ENCODE data around the gene SNRNP70. TPM values are rescaled to one million over a fixed set of nuclear protein-coding genes. Genes with fewer than 3 reads are reported as not detected.

SNRNP70 gene
- total and polyA plus RNA-seq, 2 experiments from 2014 or later, result 243 to 361 TPM

- no peak for TF ChIP-seq STAT1 (IDR thresholded peaks at IDR 0.05; ENCODE audit: unreplicated experiment)
- TF ChIP-seq, protein P1, sequence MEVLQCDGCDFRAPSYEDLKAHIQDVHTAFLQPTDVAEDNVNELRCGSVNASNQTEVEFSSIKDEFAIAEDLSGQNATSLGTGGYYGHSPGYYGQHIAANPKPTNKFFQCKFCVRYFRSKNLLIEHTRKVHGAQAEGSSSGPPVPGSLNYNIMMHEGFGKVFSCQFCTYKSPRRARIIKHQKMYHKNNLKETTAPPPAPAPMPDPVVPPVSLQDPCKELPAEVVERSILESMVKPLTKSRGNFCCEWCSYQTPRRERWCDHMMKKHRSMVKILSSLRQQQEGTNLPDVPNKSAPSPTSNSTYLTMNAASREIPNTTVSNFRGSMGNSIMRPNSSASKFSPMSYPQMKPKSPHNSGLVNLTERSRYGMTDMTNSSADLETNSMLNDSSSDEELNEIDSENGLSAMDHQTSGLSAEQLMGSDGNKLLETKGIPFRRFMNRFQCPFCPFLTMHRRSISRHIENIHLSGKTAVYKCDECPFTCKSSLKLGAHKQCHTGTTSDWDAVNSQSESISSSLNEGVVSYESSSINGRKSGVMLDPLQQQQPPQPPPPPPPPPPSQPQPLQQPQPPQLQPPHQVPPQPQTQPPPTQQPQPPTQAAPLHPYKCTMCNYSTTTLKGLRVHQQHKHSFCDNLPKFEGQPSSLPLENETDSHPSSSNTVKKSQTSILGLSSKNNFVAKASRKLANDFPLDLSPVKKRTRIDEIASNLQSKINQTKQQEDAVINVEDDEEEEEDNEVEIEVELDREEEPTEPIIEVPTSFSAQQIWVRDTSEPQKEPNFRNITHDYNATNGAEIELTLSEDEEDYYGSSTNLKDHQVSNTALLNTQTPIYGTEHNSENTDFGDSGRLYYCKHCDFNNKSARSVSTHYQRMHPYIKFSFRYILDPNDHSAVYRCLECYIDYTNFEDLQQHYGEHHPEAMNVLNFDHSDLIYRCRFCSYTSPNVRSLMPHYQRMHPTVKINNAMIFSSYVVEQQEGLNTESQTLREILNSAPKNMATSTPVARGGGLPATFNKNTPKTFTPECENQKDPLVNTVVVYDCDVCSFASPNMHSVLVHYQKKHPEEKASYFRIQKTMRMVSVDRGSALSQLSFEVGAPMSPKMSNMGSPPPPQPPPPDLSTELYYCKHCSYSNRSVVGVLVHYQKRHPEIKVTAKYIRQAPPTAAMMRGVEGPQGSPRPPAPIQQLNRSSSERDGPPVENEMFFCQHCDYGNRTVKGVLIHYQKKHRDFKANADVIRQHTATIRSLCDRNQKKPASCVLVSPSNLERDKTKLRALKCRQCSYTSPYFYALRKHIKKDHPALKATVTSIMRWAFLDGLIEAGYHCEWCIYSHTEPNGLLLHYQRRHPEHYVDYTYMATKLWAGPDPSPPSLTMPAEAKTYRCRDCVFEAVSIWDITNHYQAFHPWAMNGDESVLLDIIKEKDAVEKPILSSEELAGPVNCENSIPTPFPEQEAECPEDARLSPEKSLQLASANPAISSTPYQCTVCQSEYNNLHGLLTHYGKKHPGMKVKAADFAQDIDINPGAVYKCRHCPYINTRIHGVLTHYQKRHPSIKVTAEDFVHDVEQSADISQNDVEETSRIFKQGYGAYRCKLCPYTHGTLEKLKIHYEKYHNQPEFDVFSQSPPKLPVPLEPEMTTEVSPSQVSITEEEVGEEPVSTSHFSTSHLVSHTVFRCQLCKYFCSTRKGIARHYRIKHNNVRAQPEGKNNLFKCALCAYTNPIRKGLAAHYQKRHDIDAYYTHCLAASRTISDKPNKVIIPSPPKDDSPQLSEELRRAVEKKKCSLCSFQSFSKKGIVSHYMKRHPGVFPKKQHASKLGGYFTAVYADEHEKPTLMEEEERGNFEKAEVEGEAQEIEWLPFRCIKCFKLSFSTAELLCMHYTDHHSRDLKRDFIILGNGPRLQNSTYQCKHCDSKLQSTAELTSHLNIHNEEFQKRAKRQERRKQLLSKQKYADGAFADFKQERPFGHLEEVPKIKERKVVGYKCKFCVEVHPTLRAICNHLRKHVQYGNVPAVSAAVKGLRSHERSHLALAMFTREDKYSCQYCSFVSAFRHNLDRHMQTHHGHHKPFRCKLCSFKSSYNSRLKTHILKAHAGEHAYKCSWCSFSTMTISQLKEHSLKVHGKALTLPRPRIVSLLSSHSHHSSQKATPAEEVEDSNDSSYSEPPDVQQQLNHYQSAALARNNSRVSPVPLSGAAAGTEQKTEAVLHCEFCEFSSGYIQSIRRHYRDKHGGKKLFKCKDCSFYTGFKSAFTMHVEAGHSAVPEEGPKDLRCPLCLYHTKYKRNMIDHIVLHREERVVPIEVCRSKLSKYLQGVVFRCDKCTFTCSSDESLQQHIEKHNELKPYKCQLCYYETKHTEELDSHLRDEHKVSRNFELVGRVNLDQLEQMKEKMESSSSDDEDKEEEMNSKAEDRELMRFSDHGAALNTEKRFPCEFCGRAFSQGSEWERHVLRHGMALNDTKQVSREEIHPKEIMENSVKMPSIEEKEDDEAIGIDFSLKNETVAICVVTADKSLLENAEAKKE (CRISPR knock-in tag; IDR thresholded peaks at IDR 0.05), result no peak
- TF ChIP-seq, protein P2, sequence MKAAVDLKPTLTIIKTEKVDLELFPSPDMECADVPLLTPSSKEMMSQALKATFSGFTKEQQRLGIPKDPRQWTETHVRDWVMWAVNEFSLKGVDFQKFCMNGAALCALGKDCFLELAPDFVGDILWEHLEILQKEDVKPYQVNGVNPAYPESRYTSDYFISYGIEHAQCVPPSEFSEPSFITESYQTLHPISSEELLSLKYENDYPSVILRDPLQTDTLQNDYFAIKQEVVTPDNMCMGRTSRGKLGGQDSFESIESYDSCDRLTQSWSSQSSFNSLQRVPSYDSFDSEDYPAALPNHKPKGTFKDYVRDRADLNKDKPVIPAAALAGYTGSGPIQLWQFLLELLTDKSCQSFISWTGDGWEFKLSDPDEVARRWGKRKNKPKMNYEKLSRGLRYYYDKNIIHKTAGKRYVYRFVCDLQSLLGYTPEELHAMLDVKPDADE (IDR thresholded peaks at IDR 0.05), result no peak
- TF ChIP-seq ZNF331 (CRISPR knock-in tag; IDR thresholded peaks at IDR 0.05; ENCODE audit: low read depth), result no peak
- no peak for TF ChIP-seq ZNF114 (CRISPR knock-in tag; IDR thresholded peaks at IDR 0.05)
- no peak for TF ChIP-seq NANOG (IDR thresholded peaks at IDR 0.05; ENCODE audit: borderline replicate concordance)
- TF ChIP-seq CREB1 (CRISPR knock-in tag; IDR thresholded peaks at IDR 0.05; ENCODE audit: low read depth), result no peak
- no peak for TF ChIP-seq EZH2 (IDR thresholded peaks at IDR 0.05; ENCODE audit: low read depth, unreplicated experiment)
- TF ChIP-seq EZH2phosphoT487 (IDR thresholded peaks at IDR 0.05; ENCODE audit: unreplicated experiment), result no peak
- no peak for TF ChIP-seq JUNB (IDR thresholded peaks at IDR 0.05; ENCODE audit: unreplicated experiment)
- TF ChIP-seq CTCF (conservative IDR thresholded peaks at IDR 0.05; ENCODE audit: low read depth in 2 of 2), result no peak
- TF ChIP-seq, protein P3, sequence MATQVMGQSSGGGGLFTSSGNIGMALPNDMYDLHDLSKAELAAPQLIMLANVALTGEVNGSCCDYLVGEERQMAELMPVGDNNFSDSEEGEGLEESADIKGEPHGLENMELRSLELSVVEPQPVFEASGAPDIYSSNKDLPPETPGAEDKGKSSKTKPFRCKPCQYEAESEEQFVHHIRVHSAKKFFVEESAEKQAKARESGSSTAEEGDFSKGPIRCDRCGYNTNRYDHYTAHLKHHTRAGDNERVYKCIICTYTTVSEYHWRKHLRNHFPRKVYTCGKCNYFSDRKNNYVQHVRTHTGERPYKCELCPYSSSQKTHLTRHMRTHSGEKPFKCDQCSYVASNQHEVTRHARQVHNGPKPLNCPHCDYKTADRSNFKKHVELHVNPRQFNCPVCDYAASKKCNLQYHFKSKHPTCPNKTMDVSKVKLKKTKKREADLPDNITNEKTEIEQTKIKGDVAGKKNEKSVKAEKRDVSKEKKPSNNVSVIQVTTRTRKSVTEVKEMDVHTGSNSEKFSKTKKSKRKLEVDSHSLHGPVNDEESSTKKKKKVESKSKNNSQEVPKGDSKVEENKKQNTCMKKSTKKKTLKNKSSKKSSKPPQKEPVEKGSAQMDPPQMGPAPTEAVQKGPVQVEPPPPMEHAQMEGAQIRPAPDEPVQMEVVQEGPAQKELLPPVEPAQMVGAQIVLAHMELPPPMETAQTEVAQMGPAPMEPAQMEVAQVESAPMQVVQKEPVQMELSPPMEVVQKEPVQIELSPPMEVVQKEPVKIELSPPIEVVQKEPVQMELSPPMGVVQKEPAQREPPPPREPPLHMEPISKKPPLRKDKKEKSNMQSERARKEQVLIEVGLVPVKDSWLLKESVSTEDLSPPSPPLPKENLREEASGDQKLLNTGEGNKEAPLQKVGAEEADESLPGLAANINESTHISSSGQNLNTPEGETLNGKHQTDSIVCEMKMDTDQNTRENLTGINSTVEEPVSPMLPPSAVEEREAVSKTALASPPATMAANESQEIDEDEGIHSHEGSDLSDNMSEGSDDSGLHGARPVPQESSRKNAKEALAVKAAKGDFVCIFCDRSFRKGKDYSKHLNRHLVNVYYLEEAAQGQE (IDR thresholded peaks at IDR 0.05; ENCODE audit: unreplicated experiment), result no peak
- TF ChIP-seq POLR2AphosphoS5 (IDR thresholded peaks at IDR 0.05; ENCODE audit: low read depth), result no peak
- H3K27ac Mint-ChIP-seq, result no peak overlapping the region
- H3K4me1 ChIP-seq (ENCODE audit: insufficient read depth), result peaks cover 31% of the 10 kb centered on the region
- H2AFZ ChIP-seq, result no peak overlapping the region
- no peaks in the 10 kb centered on the region for H4K20me1 ChIP-seq (replicated peaks; ENCODE audit: insufficient read depth)
- no peak overlapping the region for H3K27ac ChIP-seq (ENCODE audit: low read depth)
- no peak for DNase-seq (ENCODE audit: low spot score)
- H3K27me3 ChIP-seq (ENCODE audit: insufficient read depth), result peaks cover 60% of the 10 kb centered on the region
- no peak for ATAC-seq
- H3K9me2 ChIP-seq (ENCODE audit: insufficient read depth), result no peaks in the 10 kb centered on the region
- peaks cover 31% of the 10 kb centered on the region for H3K4me1 Mint-ChIP-seq
- peaks cover 41% of the 10 kb centered on the region for H3K27me3 Mint-ChIP-seq (ENCODE audit: insufficient read depth, low read depth, poor library complexity)
- no peak overlapping the region for H3K4me2 ChIP-seq
- H3K9me3 Mint-ChIP-seq, result no peaks in the 10 kb centered on the region; the same call in 2 of the 3 replicates
- H3K4me3 Mint-ChIP-seq, result no peak overlapping the region
- no peaks in the 10 kb centered on the region for H3F3A ChIP-seq (replicated peaks; ENCODE audit: low read depth)
- no peaks in the 10 kb centered on the region for H3K79me2 ChIP-seq (replicated peaks; ENCODE audit: insufficient read depth)
- no peak overlapping the region for H3K4me3 ChIP-seq
- no peaks in the 10 kb centered on the region for H3K36me3 Mint-ChIP-seq (ENCODE audit: low read depth)
- no peaks in the 10 kb centered on the region for H3K36me3 ChIP-seq (ENCODE audit: insufficient read depth)
These were observed 24.3 kb upstream of the SNRNP70 start for GRCh38 chr19:49061000-49061399.

Data from GM23338 (cell line).